Measurements from ENCODE around the gene GNG4.

DNA sequence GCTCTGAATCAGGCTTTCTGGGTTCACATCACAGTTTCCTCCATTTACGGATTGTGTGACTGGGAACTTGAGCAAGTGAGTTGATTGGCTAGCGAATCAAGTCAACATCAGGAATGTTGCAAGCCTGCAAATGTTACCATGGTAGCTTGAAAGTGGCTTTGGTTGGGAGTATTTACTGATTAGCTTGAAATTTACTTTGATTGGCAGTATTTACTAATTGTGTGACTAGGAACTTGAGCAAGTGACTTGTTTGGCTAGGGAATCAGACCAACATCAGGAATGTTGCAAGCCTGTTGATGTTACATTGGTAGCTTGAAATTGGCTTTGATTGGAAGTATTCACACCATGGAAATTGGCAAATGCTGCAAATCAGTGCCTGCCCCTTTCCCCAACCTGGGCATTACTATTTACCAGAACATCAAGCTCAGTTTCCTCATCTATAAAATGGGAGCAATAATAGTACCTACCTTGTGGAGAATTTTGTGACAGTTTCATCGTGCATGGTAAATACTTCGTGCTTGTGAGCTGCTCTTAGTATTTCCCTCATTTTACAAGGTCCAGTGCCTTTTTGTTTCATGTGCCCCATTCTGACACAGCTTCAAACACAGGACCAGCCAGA lies 122.3 kb downstream of the GNG4 start:
- TF ChIP-seq, protein P1, sequence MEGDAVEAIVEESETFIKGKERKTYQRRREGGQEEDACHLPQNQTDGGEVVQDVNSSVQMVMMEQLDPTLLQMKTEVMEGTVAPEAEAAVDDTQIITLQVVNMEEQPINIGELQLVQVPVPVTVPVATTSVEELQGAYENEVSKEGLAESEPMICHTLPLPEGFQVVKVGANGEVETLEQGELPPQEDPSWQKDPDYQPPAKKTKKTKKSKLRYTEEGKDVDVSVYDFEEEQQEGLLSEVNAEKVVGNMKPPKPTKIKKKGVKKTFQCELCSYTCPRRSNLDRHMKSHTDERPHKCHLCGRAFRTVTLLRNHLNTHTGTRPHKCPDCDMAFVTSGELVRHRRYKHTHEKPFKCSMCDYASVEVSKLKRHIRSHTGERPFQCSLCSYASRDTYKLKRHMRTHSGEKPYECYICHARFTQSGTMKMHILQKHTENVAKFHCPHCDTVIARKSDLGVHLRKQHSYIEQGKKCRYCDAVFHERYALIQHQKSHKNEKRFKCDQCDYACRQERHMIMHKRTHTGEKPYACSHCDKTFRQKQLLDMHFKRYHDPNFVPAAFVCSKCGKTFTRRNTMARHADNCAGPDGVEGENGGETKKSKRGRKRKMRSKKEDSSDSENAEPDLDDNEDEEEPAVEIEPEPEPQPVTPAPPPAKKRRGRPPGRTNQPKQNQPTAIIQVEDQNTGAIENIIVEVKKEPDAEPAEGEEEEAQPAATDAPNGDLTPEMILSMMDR (conservative IDR thresholded peaks at IDR 0.05; ENCODE audit: low read length) = no peak
- TF ChIP-seq EZH2phosphoT487 (IDR thresholded peaks at IDR 0.05; ENCODE audit: borderline replicate concordance, low read depth, low read length) = no peak

All from OCI-LY7 (cell line).